ENCODE measurements around the gene HNRNPM.
"Not testable (repeated sequence)": the region's sequence is repeated elsewhere in the genome, so short reads cannot be mapped to it uniquely, and the experiment has no call there.

The HNRNPM gene, protein sequence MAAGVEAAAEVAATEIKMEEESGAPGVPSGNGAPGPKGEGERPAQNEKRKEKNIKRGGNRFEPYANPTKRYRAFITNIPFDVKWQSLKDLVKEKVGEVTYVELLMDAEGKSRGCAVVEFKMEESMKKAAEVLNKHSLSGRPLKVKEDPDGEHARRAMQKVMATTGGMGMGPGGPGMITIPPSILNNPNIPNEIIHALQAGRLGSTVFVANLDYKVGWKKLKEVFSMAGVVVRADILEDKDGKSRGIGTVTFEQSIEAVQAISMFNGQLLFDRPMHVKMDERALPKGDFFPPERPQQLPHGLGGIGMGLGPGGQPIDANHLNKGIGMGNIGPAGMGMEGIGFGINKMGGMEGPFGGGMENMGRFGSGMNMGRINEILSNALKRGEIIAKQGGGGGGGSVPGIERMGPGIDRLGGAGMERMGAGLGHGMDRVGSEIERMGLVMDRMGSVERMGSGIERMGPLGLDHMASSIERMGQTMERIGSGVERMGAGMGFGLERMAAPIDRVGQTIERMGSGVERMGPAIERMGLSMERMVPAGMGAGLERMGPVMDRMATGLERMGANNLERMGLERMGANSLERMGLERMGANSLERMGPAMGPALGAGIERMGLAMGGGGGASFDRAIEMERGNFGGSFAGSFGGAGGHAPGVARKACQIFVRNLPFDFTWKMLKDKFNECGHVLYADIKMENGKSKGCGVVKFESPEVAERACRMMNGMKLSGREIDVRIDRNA

DNA sequence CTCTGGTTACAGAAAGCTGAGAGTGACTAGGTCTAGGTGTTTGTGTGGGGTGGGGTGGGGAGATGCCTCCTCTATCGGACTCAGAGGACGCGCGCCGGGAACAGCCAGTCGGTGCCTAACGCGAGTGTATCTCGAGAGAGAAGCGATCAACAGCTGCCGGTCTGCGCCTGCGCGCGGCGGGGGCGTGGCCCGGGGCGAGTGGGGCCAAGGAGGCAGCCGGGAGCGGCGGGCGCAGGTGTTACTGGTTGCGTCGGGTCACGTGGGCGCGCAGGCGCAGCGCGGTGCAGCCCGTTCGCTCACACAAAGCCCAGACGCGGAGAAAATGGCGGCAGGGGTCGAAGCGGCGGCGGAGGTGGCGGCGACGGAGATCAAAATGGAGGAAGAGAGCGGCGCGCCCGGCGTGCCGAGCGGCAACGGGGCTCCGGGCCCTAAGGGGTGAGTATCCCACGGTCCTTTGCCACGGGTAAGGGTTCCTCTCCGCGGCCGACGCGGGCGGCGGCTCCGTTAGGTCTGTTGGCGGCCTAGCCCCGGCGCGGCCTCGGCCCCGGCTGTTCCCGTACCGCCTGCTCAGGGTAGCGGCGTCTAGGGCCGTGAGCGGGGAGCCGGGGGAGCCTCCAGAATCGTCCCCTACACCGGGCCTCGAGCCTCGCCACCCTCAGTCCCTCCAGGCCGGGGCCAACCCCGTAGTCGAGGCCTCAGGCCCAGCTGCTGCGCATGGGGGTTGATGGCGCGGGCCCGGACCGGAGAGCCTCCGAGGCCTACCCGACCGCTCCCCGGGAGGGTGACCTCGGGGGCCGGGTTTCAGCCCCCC, at the start of gene HNRNPM:
Gene HNRNPM, plus strand, starts transcription at position 299 of the 811 bp plus-strand sequence. Its CDS starts 24 bp downstream, at position 323.
- peak; percentile 99 for DNase-seq (ENCODE audit: low spot score)

DNA sequence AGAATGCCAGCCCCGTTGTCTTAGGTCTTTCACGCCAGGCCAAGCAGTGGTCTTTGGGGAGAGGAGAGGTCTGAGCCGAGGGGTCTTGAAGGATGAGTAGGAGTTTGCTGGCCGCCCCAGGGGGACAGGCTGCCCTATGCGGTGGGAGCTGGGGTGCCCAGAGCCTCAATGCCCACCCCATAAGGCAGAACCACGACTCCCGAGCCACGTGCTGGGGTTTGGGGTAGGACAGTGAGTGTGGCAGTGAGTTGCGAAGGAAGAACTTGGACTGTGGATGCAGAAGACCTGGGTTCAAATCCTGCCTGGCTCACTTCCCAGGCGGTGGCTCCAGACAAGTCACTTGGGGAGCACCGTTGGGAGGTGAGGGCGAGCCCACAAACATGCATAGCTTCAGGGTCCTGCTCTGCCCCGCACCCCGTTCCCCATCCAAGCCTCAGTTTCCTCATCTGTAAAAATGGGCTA, 49.1 kb upstream of the HNRNPM start:
- DNase-seq (ENCODE audit: low spot score) = no peak

DNA sequence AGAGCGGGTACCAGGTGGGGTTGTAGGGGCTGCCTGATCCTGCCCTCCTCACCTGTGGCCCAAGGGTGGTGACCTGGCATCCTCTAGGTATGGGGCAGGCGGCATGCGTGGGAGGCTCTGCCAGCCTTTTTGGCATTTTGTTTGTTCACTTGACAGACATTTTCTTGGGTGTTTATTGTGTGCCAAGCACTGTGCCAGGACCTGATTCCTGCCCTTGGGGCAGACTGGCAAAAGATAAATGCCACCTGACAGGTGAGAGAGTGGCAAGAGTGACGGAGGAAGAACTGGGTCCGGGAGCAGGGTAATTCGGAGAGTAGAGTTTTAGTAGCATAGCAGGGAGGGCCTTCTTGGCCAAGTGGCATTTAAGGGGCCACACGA, 48.6 kb upstream of the HNRNPM start:
- no peak for DNase-seq (ENCODE audit: low spot score)

DNA sequence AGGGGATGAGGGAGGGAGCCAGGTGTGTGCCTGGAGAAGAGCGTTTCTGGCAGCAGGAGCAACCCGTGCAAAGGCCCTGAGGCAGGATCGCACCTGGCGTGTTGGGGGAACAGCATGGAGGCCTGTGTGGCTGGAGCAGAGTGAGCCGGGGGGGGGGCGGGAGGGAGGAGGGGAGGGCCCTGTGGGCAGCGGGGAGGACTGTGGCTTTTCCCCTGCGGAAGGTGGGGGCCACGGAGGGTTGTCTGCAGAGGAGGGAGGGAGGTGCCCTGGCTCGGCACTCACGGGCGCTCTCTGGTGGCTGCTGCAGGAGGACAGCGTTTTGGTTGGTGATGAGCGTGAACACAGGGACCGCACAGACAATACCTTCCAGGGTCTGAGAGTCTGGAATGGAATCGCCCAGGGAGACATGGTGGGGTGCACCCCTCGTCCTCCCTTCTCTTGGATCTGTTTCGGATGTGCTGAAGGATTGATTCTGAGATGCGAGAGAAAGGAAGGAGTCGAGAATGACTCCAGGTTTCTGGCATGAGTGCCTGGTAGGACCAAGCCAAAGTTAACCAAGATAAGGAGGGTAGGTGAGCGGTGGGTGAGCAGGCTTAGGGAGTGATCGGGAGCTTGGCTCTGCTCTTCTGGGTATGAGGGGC, 48.1 kb upstream of the HNRNPM start:
- DNase-seq (ENCODE audit: low spot score) = no peak

DNA sequence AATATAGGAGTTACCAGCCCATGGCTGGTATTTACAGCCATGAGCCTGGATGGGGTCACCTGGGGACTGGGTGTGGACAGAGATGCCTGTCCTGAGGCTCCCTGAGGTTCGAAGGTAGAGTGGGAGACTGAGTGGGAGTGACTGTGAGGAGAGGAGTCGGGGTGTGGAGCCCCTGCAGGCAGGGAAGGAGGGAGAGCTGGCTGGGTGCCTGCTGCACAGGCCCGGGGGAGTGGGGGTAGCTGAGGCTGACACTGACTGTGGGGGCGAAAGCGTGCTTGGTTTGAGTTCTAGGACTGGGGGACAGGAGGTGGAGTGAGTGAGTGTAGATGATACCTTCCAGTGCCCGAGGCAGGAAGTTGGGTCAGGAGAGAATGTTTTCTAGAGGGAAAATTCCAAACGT, 47.5 kb upstream of the HNRNPM start:
- DNase-seq (ENCODE audit: low spot score) = no peak

DNA sequence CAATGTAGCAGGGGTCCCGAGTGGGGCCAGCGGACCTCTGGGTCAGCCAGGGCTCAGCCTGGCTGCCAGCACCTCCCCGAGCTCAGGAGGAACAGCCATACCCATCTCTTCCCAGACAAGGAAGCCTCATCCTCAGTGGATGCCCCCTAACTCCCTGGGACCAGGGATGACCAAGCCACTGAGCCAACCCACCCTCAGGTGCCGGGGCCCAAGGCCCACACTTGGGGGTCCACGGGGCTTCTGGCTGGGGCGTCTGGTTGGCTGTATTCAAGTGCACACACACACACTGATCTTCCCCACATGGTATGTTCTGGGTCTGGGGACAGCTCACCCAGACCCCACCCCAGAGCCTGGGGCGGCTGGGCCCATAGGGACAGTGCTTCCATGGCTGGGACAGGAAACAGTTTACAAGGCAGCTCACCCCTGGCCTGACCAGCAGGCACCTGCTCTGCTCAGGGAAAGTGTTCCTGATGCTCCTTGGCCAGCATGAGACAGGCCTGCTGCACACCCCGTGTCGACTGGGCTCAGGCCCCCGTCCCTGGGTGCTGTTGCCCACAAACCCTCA, 46.9 kb upstream of the HNRNPM start:
- no peak for DNase-seq (ENCODE audit: low spot score)

DNA sequence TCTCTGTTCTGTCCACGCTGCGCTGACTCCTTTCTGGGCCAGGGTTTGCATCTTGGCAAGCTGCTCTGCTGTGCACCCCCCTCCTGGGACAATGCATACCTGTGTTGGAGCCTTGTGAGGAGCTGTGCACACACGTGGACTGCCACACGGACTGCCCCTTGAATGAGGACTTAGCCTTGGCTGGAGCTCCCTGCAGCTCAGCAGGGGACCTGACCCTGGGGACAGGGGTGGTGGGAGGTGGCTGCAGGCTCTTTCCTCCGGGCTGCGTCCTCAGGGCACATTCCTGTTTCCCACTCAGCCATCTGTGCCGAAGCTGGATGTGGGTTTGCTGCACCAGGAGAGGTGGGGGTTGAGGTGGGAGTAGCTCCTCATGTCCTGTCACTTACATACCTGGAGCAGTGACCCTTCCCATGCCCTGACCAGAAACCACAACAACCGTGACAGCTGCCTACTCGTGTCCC, 46.4 kb upstream of the HNRNPM start:
- no peak for DNase-seq (ENCODE audit: low spot score)

DNA sequence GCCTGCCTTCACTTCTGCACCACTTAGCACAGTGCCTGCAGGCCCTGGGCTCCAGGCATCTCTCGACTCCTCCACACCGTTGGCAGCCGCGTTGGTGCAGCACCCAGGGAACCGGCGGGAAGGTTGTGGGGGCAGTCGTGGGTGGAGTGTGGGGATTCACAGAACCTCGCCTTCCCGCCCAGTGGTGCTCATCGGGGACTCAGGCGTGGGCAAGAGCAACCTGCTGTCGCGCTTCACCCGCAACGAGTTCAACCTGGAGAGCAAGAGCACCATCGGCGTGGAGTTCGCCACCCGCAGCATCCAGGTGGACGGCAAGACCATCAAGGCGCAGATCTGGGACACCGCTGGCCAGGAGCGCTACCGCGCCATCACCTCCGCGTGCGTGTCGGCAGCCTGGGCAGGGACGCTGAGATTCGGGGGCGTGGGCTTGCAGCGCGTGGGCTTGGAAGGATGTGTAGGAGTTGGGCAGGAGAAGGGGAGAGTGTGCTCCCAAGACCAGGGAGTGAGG, 45.0 kb upstream of the HNRNPM start:
- DNase-seq (ENCODE audit: low spot score) = no peak

DNA sequence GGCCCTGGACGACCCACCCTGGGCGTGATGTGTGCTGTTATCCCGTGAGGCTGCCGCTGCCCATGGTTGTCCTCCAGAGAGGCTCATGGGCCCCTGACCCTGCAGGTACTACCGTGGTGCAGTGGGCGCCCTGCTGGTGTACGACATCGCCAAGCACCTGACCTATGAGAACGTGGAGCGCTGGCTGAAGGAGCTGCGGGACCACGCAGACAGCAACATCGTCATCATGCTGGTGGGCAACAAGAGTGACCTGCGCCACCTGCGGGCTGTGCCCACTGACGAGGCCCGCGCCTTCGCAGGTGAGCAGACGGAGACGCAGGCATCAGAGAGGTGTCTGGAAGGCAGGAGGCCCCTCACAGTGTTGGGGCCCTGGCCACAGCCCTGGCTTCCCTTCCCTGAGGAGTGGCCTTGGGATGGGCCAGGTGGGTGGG, 42.8 kb upstream of the HNRNPM start:
- no peak for DNase-seq (ENCODE audit: low spot score)

DNA sequence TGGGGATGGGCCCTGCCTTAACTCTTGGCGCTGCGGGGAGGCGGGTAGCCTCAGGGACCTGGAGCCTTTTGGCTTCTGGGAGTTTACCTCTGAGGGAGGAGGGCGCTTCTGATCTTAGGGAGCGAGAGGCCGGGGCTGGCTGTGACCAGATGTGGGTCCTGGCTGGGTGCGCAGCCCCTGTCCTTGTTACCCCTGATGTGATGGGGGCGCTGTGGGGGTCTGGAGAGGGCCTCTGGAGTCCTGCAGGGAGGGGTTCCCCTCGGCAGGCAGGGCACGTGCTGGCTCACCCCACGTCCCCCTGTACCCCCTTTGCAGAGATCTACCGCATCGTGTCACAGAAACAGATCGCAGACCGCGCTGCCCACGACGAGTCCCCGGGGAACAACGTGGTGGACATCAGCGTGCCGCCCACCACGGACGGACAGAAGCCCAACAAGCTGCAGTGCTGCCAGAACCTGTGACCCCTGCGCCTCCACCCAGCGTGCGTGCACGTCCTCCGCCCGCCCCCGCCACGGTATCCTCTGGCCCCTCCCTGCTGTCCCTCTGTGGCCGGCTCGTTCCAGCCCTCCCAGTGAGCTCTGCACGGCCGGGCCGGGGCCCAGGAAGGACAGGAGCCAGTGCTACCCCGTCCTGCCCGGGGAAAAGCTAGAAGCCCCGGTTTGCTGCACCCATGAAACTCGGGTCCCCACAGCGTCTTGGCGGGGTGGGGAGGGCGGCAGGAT, 41.5 kb upstream of the HNRNPM start:
- no peak for DNase-seq (ENCODE audit: low spot score)

DNA sequence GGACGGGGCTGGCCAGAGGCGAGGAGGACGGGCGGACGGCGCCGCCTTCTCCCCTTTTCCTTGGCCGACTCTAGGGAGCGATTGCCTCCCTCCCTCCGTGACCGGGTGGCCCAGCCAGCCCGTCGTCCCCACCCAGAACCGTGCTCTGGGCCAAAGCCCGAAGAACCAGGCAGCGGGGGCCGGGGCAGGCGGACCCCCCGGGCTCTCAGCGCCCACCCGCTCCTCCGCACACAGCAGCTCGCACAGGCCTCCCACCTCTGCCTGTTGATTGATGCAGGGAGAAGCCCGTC, 41.0 kb upstream of the HNRNPM start:
- no peak for DNase-seq (ENCODE audit: low spot score)

DNA sequence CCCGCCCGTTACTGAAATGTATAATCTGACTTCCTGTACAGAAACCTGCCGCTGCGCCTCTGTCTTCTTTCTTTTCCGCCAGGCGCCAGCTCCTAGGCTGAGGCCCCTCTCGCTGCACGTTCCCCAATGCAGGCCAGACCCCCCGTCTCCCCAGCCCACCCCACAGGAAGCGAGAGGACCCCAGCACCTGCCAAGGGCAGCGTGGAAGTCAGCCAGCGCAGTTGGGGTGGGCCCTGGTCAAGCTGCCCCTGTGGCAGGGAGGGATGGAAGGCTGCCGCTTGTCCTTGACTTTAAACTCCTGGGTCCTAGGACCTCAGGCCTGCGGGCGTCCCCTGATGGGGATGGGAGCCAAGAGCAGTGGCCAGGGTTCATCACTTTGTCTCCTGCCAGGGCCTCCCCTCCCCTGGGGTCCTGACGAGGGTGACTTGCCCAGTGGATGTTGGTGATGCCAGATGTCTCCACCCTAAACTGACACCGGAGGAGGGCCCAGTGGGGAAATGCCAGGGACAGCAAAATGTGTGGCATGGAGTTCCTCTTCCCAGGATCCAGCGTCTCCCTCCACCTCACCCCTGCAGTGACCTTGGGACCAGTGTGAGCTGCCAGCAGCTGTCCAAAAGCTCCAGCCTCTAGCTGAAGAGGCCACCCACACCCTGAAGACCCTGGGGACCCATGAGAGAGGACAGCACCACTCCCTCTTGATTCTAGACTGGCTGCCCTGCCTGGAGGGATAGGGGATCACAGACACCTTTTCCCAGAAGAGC, 40.2 kb upstream of the HNRNPM start:
- DNase-seq (ENCODE audit: low spot score) = no peak

DNA sequence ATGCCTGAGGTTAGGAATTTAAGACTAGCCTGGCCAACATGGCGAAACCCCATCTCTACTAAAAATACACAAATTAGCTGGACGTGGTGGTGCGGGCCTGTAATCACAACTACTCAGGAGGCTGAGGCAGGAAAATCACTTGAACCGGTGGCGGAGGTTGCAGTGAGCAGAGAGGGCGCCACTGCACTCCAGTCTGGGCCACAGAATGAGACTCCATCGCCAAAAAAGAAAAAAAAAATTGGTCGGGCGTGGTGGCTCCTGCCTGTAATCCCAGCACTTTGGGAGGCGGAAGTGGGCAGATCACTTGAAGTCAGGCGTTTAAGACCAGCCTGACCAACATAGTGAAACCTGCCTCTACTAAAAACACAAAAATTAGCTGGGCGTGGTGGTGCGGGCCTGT, 34.1 kb upstream of the HNRNPM start:
- not testable (repeated sequence) for DNase-seq (ENCODE audit: low spot score)

DNA sequence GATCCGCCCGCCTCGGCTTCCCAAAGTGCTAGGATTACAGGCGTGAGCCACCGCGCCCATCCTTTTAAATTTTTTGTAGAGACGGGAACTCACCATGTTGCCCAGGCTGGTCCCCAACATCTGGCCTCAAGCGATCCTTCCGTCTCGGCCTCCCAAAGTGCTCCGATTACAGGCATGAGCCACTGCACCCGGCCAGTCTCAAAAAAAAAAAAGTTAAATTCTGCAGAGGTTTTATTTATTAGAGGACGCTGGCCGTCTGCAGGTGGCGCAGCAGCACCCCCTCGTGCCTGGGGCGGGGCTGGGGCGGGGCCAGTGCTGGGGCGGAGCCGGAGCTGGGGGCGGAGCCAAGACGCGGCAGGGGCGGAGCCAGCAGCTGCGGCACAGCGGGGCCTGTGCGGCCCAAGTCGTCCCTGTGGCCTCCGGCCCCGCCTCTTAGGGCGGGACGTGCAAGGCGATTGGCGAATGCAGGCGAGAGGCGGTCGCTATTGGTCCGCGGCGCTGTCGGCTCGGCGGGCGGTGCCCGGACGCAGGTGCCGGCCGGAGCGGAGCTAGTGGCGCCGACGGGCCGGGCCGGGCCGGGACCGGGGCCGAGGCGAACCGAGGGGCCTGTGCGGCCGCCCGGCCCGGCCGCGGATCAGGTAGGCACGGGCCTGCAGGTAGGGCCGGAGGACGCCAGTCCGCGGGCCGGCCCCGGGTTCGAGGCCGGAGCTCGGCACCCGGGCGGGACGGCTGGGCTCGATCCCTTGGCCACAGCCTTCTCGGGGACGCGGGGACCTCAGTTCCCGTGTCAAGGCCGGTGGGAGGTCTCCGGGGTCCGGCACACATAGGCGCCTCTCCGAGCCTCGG, 31.8 kb upstream of the HNRNPM start, which contains the start of gene MARCHF2:
Gene MARCHF2, plus strand, starts transcription at position 523 of the 846 bp plus-strand sequence. CDS start 8,536 bp downstream, outside the sequence.
- peak; percentile 95 for DNase-seq (ENCODE audit: low spot score)

DNA sequence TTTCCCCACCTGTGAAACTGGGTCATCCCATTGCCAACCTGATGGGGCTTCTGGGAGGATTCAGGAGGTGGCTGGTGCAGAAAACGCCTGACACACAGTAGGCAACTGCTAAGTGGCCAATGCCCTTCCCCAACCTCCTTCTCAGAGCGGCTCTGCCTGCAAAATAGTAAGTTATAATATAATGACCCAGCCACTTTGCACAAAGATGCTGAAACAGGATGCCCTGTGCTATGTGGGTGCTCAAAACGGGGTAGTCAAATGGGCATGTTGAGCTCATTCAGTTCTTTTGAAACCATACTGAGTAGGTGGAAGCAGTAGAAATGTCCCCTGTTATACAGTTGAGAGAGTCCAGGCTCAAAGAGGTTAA, 31.2 kb upstream of the HNRNPM start:
- no peak for DNase-seq (ENCODE audit: low spot score)

DNA sequence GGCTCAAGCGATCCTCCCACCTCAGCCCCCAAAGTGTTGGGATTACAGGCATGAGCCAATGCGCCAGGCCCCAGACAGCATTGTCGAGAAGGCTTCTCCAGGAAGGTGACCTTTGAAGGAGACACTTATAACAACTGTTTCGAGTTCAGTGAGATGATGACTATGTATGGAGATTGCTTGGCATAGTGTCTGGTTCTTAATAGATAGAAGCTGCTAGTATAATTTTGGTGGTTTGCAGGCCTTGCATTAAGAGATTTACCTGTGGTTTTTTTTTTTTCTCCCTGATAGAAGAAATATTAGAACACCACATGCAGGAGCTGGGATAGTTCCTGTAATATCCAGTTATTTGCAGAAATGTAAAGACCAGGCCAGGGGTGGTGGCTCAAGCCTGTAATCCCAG, 28.0 kb upstream of the HNRNPM start:
- DNase-seq (ENCODE audit: low spot score) = no peak

DNA sequence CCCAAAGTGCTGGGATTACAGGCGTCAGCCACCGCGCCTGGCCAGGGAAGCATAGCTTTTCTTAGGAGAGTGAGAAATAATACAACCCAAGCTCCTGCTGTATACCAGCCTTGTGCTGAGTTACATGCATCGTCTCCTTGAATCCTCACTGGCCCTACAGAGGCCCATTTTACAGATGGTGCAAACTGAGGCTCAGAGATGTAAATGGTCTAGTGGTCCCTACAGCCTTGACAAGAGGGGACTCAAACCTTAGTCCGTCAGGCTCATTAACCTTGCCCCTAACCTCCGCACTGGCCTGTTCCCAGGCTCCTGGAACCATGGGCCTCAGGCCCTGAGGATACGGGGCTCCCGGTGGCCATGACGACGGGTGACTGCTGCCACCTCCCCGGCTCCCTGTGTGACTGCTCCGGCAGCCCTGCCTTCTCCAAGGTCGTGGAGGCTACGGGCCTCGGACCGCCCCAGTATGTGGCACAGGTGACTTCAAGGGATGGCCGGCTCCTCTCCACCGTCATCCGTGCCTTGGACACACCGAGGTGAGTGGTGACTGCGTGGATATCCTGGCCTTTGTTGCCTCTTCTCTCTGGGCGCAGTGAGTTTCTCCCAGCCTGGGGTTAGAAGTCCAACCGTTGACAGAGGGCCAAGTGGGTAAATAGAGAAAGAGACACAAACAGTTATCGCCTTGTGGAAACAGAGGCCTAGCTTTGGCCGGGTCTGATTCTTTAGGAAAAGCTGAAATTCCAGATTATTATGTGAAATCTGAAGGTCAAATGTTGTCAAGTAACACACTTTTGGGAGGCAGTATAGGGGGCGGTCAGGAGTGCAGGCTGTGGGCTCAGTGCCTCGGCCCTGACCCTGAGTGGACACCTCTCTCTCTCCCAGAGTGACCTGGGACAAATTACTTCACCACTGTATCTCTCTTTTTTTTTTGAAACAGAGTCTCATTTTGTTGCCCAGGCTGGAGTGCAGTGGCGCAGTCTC, 23.0 kb upstream of the HNRNPM start:
- no peak for DNase-seq (ENCODE audit: low spot score)

DNA sequence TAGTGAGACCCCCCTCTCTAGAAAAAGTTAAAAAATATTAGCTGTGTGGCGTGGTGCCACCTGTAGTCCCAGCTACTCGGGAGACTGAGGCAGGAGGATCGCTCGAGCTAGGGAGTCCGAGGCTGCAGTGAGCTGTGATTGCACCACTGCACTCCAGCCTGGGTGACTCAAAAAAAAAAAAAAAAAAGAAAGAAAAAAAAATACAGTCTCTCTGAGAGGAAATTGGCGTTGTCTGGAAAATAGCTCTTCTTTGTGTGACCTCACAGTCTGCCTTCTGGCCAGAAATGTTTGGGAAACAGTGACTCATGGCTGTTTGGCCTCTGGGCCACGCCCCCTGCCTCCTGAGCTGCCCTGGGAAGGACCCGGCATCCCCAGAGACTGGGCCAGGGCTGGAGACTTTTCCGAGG, 21.0 kb upstream of the HNRNPM start:
- peak; percentile 71 for DNase-seq (ENCODE audit: low spot score)
